HG02763 (cell line): ENCODE results near the gene CYP4F11.
"Not testable (repeated sequence)": the region's sequence is repeated elsewhere in the genome, so short reads cannot be mapped to it uniquely, and the experiment has no call there.

Experiments used
- ATAC-seq: cut with Tn5 transposase; IDR thresholded peaks from one replicate; pipeline ENCODE4 v1.9.1; 2021; ENCODE audit warnings: mild to moderate bottlenecking, moderate library complexity; ENCODE audit not compliant: unreplicated experiment

CYP4F11 gene

GRCh38 chr19:15934332-15935078 is at the start of gene CYP4F11:
CYP4F11 (minus strand) TSS chr19:15934529; CDS start chr19:15934408, 121 bp downstream.
- ATAC-seq: no peak

GRCh38 chr19:15979293-15979692 is 45.0 kb upstream of the CYP4F11 start:
- no peak for ATAC-seq

GRCh38 chr19:15977690-15978089 is 43.4 kb upstream of the CYP4F11 start:
- no peak for ATAC-seq

- ATAC-seq: no peak
These were observed 42.7 kb upstream of the CYP4F11 start for GRCh38 chr19:15976836-15977689.

GRCh38 chr19:15974856-15975255 is 40.5 kb upstream of the CYP4F11 start:
- ATAC-seq: no peak

- not testable (repeated sequence) for ATAC-seq
These were observed 37.7 kb upstream of the CYP4F11 start for GRCh38 chr19:15972043-15972442.

- no peak for ATAC-seq
These were observed 37.0 kb upstream of the CYP4F11 start for GRCh38 chr19:15971224-15971780.

- no peak for ATAC-seq
These were observed 29.9 kb upstream of the CYP4F11 start for GRCh38 chr19:15964231-15964630.

- no peak for ATAC-seq
These were observed 28.0 kb upstream of the CYP4F11 start for GRCh38 chr19:15962319-15962718.

- ATAC-seq: no peak
These were observed 20.5 kb upstream of the CYP4F11 start for GRCh38 chr19:15954820-15955219.

GRCh38 chr19:15948223-15949058 is 14.1 kb upstream of the CYP4F11 start, which contains the start of gene OR10H4:
OR10H4 (plus strand) TSS chr19:15949008; CDS start chr19:15949008, 0 bp downstream.
- no peak for ATAC-seq

- no peak for ATAC-seq
These were observed 11.0 kb upstream of the CYP4F11 start for GRCh38 chr19:15945301-15945700.

- no peak for ATAC-seq
These were observed 10.1 kb upstream of the CYP4F11 start for GRCh38 chr19:15944401-15944800.

- ATAC-seq: no peak
These were observed 3.4 kb upstream of the CYP4F11 start for GRCh38 chr19:15937771-15938170.

- ATAC-seq: no peak
These were observed 2.6 kb upstream of the CYP4F11 start for GRCh38 chr19:15936950-15937349.

- no peak for ATAC-seq
These were observed 1.8 kb upstream of the CYP4F11 start for GRCh38 chr19:15936173-15936572.

- ATAC-seq: no peak
These were observed 906 bp upstream of the CYP4F11 start for GRCh38 chr19:15935167-15935702.

- not testable (repeated sequence) for ATAC-seq
These were observed 483 bp downstream of the CYP4F11 start for GRCh38 chr19:15933761-15934331.

GRCh38 chr19:15928321-15928720 is 6.0 kb downstream of the CYP4F11 start:
- no peak for ATAC-seq

- no peak for ATAC-seq
These were observed 7.8 kb downstream of the CYP4F11 start for GRCh38 chr19:15926484-15926883.
